ENCODE data around the gene KRT77.

Gene KRT77

DNA sequence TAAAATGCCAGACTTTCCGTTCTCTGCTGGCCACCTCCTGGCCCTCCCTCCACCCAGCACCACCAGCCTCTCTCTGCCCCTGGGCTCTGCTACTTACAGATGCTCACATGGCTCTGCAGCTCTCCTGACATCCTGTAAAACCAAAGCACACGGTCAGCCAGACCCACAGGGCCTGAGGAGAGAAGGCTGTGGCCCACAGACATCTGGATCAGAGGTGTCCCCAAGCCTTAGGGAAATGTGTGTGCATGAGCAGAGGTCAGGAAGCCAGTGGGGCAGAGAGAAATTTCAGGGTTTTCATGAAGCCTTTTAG lies 11.5 kb downstream of the KRT77 start:
- no peak for DNase-seq (ENCODE audit: low spot score)

DNA sequence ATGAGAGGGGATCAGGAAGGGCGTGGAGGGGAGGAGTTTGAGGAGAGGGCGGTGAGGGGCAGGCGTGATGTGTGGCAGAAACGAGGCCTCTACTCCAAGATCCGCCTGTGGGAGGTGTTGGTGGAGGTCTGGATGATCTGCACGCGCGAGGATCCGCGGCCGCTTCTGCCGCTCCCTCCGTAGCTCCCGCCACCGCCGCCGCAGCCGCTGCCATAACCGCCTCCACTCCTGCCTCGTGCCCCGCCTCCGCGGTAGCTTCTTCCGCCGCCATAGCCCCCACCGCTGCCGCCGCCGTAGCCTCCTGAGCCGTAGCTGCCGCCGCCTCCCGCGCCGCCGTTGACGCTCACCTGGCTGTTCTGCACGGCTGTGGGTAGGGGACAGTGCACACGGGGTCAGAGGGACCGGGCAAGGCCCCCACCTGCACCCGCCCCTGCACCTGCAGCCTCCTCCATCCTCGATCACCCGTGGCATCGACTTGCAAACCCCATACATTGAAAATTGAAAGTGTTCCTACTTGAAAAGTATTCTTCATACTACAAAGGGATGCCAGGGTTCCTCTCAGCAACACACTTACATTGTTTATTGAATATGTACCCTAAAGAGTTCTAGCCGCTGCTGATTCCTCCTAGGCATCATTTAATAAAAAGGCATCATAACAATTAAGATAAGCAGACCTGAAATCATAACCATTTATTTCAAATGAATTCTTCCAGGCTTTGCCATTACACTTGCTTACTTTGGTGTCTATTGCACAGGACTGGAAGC lies 12.1 kb downstream of the KRT77 start:
- DNase-seq (ENCODE audit: low spot score), result no peak

DNA sequence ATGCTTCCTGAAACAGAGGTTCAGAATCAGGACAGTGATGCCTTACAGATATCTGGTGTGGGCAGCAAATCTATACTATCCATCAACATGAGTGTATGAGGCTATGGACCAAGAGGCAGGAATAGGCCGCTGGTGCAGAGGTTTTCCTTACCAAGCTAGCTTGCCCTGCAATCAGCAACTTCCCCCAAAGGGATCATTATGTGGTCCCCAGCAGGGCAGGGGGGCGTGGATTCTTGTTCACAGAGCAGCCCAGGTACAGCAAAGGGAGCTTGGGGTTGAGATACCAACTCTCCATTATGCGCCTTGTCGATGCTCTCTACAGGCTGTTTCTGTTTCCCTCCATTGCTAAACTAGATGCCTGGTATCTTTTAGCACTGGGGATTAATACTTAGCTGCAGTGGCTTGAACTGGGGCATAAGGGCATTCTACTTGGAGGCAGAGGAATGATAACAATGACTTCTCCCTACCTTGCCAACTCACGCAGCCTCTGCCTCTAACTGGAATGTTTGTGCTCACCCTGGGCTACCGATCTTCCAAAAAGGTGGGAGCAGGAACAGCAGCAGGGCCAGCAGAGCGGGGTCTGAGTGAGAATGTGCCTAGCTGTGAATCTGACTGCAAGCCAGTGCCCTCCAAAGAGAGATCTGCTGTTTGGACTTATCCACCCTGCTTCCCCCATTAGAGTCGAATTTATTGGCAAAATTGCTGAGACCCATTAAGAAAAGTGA lies 12.8 kb downstream of the KRT77 start:
- DNase-seq (ENCODE audit: low spot score), result no peak

DNA sequence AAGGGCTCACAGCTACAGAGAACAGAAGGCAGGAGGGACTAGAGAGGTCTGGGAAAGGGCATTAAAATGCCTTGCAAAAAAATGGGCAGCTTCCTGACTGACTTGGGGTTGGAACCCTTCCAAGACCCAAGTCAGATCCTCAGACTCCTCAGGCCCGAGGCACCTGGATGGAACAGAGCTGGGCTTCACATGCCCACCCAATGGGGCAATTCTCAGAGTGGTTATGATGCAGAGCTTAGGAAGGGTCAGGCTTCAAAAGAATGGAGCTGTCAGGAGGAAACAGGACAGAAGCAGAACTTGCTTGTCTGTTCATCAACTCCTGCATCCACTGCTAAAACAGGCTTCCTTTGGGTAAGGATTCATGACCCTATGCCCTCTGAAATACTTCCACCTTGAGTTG lies 13.4 kb downstream of the KRT77 start:
- no peak for DNase-seq (ENCODE audit: low spot score)

DNA sequence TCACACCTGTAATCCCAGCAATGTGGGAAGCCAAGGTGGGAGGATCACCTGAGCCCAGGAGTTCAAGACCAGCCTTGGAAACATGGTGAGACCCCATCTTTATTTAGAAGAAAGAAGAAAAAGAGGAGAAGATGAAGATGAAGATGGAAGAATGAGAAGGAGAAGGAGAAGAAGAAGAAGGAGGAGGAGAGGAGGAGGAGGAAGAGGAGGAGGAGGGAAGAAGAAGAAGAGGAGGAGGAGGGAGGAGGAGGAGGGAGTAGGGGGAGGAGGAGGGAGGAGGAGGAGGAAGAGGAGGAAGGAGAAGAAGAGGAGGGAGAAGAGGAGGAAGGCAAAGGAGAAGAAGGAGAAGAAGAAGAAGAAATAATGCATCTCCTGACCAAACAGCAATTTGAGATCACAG lies 14.1 kb downstream of the KRT77 start:
- DNase-seq (ENCODE audit: low spot score), result no peak

DNA sequence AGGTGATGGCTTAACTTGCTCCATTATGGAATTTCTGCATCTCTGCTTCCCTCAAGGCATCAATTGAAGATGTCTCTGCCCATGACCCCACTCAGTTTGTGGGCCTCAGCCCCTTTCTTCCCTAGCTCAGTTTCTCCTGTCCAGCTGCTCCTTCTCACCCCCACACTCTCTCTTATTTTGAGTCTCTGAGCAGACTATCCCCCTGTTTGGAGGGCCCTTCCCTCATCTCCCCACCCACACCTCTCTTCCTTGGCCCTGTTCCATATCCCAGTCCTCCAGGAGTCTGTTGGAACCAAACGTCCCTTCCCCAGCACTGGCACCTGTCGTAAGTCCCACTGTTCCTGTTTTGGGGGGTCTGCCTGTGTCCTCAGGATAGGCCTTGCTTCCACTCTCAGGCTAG lies 14.8 kb downstream of the KRT77 start:
- DNase-seq (ENCODE audit: low spot score), result no peak

DNA sequence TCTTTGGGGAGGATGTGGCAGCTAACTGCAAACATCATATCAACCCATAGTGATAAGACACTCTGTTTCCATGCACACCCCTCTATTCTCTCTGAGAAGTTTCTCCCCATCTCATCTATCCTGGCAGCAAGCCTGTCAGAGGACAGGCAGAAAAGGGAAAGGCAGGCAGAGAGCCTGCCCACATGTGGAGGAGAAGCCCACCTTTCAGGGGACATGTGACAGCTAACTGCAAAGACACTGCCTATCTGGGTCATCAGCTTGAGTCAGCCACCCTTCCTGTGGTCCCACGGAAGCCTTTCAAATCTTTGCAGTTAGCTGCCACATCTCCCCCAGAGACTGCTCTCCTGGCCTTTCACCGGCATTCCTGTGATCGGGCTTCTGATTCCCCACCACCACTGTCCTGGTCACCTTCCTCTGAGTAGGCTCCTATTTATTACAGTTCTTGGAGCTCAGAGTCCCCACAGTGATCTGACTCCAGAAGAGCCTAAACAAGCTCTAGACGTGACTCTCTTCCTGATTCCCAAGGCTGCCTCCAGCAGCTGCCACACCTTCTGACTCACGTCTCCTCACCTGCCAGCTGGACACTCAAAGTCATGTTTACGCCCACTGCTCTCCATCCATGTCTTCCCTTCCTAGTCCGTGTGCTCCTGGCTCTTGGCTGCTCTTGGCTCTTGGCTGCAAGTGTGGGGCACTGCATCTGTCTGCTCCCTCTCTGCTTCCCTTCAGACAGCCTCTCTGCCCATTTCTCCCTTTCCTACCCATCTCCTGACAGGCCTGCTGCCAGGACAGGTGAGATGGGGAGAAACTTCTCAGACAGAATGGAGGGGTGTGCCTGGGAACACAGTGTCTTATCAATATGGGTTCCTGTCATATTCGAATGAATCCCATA lies 15.6 kb downstream of the KRT77 start:
- no peak for DNase-seq (ENCODE audit: low spot score)

DNA sequence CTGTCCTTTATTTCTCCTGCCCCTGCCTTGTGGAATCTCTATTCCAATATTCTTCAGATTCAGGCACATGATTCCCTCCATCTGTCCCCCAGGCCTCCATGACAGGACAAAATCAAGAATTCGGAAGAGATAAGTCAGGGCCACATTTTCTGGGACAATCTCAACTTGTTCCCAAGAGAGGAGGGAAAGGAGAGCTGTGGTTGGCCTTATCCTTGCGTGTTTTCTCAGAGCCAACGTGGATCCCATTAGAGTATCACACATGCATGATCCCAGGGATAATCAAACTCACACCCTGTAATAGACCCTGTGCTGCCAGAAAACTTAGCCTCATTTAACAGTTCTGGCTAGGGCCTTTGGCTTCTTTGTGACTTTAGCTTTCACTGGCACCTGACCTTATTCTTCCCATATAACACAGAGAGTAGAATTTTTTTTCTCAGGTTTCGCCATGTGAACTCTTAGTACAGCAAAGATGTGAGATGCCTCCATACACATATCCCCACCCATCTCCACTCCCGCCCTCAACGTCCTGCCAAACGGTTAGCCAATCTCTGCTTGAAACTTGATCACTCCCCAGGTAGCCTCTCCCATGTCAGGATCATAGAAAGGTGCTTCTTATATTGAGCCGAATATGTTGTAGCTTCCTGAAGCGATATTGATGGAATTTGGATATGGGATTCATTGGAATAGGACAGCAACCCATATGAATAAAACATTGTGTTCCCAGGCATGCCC lies 16.4 kb downstream of the KRT77 start:
- no peak for DNase-seq (ENCODE audit: low spot score)

DNA sequence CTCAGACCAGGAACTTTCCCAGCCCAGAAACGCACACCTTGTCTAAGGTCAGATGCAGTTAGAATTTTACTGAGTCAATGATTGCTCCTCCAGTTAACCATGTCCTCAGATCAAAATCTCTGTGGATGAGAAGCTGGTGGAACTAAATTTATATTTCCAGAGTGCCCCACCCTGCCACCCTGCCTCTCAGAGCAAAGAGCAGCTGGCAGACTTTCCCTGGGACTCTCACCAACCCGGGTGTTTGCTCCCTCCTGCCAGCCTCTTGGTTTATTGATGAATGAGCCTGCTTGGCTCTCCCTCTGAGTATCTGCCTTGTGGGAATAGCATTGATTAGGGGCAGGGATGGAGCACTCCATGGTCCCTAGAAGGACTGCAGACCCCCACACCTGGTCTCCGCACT lies 17.3 kb downstream of the KRT77 start:
- DNase-seq (ENCODE audit: low spot score), result no peak

DNA sequence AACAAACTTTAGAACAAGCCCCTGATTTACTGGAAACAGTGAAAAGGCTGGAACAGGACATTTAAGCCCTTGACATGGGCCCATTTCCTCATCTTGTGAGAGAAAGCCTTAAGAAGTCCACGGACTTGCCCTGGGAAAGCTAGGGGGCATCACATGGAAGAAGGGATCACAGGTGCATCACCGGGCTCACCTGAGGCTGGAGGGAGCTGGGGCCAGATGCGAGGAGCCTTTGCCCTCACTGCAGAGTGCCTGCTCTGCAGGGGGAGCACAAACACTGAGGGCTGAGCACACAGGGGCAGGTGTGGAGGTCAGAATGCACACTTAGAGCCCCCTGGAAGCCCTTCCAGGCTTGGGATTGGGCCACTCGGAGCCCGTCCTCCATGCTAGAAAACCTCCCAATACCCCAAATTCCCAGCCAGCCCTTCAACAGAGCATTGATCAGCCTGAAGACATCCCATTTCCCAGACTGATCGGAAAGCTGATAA lies 17.9 kb downstream of the KRT77 start:
- no peak for DNase-seq (ENCODE audit: low spot score)

DNA sequence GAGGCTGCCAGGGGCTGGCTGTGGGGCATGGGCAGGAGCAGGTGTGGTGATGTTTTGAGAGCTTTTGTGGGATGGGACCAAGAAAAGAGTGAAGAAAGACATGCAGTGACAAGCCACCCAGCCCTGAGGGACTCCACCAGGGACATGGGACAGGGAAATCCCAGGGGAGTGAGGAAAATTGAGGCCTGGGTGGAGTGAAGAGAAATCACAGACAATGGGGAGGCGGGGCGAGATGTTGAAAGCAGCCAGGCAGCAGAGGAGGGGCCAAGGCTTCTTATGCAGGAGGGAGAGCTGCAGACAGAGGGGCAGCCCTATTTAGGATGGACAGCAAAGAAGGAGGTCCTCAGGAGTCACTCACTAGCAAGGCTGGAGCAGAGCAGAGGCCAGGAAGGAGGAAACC lies 18.9 kb downstream of the KRT77 start:
- DNase-seq (ENCODE audit: low spot score), result no peak

DNA sequence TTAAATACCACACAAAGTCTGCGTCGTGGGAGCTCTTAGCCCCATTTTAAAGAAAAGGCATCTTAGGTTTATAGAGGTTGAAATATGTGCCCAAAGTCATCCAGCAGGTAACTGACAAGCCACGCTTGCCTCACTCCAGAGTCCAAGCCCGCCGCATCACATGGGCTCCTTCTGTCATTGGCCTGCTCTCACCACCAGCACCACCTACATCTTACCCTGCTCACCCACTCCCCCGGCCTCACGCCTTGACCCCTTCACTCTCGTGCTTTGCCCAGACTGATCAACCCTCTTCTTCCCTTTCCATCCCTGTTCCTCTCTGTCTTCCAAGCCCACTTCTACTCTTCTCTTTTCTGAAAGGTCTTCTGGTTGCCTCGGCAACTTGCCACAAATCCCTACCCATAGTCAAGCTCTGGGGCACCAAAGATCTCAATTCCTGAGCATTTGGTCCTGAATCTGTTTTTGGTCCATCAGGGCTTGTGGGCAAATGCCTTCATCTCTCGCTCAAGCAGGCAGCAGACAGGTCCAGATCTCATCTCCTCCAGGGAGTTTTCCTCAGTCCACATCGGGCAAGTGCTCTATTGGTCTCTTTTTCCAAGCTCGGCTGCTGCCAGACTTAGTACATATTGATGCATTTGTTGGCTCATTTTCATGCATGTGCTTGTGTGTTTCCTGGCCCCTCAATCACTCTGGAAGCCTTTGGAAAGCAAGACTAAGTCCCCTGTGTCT lies 19.6 kb downstream of the KRT77 start:
- DNase-seq (ENCODE audit: low spot score), result no peak

DNA sequence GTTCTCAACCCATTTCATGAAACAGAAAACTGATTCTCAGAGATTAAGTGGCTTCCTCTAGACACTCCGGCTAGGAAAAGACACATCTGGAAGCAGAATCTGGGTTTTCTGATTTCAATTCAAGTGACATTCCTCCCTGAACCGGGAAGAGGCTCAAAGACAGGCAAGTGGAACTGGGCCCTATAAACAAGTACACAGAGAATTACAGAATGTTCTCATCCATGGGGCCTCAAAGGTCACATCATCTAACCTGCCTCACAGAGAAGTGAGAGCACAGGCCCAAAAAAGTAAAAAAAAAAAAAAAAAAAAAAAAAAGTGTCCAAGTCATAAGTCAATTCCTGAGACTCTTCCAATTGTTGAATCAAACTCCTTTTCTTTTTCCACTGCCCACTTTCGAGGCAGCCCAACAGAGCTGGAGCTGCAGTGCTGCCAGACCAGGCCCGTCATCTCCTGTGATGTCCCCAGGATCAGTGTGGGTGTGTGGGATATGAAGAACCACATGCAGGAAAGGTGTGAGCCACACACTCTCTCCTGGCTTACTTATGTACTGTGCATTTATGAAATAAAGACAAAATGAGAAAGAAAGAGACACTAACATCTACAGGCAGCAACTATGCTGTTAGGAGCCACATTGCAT lies 20.3 kb downstream of the KRT77 start:
- no peak for DNase-seq (ENCODE audit: low spot score)

DNA sequence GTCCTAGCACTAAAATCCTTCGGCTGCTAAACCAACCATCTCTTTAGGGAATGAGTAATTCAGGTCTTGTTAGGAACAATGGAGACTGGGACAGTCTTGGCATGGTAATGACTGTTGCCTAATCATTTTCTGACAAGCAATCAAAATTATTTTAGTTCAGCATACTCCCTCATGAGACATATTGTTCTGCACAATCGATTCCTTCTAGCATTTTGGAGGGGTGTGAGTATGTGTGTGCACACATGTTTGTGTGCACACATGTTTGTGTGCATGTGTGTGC lies 21.0 kb downstream of the KRT77 start:
- DNase-seq (ENCODE audit: low spot score), result no peak

DNA sequence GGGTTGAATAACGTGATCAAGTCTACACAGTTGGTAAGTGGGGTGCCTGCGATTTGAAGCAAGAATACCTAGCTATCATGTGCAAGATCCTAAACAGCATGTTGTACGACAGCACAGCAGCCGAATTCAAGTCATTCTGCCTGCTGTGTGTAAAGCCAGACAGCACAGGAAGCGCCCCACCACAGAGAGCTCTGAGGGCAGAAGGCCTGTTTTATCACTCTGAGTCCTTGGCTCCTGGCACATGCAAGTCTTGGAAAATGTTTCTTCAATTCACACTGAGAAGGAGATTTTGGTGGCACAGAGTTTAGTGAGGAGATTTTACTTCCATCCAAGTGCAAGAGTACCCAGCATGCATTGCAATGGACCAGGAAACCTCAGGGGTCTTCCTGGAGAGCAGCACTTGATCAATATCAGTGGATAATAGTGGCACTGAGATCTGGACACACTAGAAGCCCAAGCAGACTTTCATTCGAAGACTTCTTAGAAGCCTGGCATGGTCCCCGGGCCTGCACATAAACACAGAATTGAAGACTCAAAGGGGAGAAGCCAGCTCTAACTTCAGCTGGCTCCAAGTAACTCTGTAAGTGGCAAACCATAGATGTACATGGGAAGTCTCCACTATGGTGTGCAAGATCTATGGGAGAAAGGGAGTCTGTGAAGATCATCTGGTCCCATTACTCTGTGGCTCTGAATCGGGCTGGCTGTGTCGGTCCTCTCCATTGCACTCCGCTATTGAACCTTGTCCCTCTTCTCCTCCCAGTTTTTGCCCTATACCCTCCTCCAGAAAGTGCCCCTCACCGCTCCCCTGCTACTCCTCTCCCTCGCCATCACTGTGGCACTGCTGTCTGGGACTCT lies 21.6 kb downstream of the KRT77 start:
- DNase-seq (ENCODE audit: low spot score), result no peak

DNA sequence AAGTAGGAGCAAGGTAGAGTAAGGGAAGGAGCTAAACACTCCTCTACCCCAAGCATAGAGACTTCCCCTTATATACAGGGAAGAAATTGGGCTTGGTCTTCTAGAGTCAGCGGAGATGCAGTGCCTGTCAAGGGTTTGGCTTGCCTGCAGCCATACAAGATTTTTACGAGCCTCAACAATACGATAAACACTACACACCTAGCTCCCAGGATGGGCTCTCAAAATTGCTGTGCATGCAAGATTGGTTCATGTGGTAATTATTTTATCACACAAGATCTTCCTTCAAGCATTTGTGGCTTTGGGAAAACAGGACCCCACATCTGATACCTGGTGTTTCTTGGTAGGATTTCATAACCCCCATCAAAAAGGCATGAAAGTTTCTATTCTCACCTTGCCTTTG lies 23.0 kb downstream of the KRT77 start, which contains the start of gene KRT1:
KRT1 (minus strand) TSS at position 45 of the 400 bp plus-strand sequence. CDS start 59 bp downstream, outside the sequence.
- DNase-seq (ENCODE audit: low spot score), result no peak

DNA sequence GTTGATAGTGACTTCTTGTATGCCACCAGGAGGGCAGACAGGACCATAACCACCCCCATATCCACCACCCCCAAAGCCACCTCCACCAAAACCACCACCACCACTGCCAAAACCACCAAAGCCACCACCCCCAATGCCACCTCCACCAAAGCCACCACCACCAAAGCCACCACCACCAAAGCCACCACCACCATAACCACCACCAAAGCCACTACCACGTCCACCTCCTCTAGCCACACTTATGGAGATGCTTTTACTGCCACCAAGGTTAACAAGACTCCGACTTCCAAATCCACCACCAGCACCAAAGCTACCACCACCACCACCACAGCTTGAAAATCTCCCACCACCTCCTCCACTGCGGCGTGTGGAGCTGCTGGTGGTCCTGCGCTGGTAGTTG lies 23.4 kb downstream of the KRT77 start:
- no peak for DNase-seq (ENCODE audit: low spot score)

DNA sequence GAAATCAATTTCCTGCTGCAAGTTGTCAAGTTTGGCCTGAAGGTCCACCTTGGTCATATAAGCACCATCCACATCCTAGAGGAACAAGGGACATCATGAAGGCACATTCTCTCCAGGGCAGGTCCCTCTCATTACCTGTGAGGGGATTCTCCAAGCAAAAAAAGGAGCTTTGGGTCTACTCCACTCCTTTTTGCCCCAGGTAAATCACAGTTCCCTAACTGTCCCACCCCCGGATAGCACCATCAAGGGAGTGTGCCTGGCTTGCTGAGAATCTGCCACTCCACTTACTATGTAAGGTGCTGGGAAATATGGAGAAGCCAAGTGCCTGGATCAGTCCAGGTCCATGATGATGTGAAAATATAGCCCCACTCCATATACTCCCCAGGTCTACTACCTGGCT lies 25.7 kb downstream of the KRT77 start:
- no peak for DNase-seq (ENCODE audit: low spot score)

DNA sequence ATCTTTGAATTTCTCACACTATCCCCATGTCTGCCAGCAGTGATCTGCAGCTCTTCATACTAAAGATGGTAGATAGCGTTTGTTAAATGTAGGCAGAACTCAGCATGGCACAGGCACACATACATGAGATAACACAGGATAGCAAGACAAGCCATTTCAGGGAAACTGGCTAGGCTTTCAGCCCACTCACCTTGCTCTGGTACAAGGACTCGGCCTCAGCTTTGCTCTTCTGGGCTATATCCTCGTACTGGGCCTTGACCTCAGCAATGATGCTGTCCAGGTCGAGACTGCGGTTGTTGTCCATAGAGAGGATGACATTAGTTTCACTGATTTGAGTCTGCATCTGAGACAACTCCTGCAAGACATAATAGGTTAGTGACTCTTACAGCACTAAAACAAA lies 26.2 kb downstream of the KRT77 start:
- no peak for DNase-seq (ENCODE audit: low spot score)

DNA sequence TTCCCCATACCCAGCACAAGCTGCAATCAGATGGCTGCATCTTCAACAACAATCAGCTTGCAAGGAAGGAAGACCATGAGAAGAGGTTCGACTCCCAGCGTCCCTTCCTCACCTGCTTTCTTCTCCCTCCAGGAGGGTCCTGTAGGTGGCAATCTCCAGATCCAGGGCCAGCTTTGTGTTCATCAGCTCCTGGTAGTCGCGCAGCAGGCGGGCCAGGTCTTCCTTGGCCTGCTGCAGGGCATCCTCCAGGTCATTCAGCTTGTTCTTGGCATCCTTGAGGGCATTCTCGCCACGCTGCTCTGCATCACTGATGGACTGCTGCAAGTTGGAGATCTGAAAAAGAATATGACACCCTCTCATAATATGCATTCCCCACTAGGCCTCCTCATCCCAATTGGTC lies 27.2 kb downstream of the KRT77 start:
- DNase-seq (ENCODE audit: low spot score), result no peak

Measured in hepatic stellate cell (primary cell).